Measurements from ENCODE around the gene C20orf202.

C20orf202 gene

DNA sequence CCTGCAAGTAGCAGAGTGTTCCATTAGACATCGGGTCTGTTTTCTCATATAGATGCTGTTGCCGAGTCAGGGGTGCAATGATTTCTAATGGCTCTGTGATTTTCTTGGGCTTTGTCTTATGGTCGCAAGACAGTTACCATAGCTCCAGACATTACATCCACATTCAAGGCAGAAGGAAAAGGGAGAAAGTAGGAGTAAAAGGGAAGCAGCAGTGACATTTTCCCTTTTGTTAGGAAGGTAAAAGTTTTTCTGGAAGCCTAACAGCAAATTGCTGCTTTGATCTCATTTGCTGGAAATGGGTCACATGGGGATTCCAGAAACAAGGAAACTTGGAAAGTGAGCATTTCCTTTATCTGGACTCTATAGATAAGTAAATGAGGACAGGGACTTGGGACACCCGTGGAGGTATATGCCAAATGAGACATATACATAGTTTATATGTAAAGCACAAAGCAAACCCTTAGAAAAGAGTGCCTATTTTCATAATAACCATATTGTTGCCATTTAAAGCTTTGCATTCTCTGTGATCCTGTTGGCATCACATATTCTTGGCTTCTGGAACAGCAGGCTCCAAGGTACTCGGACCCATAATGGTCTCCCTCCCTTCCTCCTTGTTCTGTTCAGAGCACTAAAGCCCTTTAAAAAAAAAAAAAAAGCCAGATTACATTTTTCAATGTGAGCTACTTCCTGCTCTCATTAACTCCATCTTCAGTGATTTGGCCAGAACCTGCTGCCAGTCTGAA lies at the start of gene C20orf202:
Gene C20orf202, plus strand, starts transcription at position 693 of the 743 bp plus-strand sequence. CDS start 132 bp downstream, outside the sequence.
- no peak for DNase-seq (ENCODE audit: low read depth in 1 of 2, low spot score in 1 of 2)

DNA sequence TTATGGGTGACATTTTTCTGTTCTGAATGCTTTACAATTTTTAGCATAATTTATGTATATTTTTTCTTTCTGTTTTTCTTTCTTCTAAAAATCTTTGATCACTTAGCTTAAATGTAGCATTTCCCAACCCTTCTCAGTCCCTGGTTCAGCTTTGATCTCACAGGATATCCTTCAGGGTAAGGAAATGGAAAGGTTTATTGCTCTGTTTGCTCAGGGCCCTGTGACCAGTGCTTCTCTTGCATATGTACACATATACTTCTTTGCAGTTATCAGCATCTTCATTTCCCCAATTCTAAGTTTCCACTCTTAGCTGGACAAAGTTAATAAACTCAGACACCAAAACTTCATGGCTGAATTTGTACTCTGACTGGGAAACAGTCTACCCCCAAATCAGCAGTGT lies 49.0 kb upstream of the C20orf202 start:
- DNase-seq (ENCODE audit: low read depth in 1 of 2, low spot score in 1 of 2): no peak

DNA sequence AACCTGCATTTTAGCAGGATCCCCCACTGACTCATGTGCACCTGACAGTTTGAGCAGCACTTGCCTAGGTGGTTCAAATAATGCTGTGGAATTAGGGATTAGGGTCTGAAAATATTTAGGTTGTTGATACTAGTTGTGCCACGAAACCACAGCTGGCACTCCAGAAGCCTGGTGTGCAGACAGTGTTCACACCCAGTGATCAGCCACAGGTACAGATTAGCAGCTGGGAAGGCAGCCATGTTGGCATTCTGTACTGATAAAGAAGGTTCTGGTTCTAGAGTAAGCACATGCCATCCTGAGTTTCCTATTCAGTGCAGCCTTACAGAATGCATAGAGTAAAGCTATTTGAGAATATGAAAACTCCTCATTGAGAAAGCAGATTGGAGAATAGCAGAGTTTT lies 48.6 kb upstream of the C20orf202 start:
- no peak for DNase-seq (ENCODE audit: low read depth in 1 of 2, low spot score in 1 of 2)

DNA sequence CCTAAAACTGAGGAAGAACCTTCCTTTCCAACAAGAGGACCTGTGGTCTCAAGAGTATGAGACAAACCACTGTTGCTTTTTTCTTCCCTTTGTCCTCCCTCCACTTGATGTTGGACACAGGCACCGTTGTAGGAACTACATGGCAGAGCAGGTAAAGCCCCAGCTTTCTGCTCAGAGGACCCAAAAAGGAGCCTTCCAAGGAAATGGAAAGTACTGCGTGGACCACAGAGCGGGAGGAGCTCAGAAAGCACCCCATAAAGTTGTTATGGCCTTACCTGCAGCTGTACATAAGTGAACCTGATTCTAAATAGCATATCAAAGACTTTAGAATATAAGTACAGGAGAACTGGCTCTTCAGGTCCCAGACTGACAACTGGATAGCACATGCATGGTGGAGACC lies 47.9 kb upstream of the C20orf202 start:
- DNase-seq (ENCODE audit: low read depth in 1 of 2, low spot score in 1 of 2): no peak

DNA sequence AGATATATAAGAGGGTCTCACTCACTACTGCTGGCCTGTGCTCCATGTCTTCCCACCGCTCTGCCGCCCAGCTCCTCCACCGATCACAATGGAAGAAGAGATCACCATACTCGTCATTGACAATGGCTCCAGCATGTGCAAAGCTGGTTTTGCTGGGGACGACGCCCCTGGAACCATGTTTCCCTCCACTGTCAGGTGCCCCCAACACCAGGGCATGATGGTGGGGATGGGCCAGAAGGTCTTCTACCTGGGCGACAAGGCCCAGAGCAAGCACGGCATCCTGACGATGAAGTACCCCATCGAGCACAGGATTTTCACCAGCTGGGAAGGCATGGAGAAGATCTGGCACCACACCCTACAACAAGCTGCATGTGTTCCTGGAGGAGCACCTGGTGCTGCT lies 42.8 kb upstream of the C20orf202 start:
- DNase-seq (ENCODE audit: low read depth in 1 of 2, low spot score in 1 of 2): no peak

DNA sequence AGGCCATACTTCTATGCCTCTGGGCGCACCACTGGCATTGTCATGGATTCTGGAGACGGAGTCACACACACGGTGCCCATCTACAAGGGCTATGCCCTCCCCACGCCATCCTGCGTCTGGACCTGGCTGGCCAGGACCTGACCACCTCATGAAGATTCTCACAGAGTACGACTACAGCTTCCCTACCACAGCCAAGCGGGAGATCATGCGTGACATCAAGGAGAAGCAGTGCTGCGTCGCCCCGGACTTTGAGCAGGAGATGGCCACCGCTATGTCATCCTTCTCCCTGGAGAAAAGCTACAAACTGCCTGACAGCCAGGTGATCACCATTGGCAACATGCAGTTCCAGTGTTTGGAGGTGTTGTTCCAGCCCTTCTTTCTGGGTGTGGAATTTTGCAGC lies 42.3 kb upstream of the C20orf202 start:
- DNase-seq (ENCODE audit: low read depth in 1 of 2, low spot score in 1 of 2): no peak

DNA sequence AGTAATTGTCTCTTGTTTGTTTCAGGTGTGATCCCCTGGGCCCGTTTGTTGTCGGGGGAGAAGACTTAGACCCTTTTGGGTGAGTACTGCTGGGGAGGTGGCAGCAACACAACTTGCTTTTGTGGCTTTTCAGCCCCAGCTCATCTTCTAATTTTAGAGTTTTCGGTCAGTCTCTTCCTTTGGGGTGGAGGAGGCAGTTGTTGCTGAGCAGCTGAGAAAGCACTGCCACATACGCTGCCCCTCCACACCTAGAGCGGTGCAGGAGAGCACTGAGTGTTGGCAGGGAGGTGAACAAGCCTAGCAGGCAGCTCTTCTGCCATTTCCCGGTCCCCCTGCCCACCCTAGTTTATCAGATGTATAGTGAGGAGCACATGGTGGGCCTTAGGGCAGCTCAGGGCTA lies 40.1 kb upstream of the C20orf202 start:
- DNase-seq (ENCODE audit: low read depth in 1 of 2, low spot score in 1 of 2): no peak

DNA sequence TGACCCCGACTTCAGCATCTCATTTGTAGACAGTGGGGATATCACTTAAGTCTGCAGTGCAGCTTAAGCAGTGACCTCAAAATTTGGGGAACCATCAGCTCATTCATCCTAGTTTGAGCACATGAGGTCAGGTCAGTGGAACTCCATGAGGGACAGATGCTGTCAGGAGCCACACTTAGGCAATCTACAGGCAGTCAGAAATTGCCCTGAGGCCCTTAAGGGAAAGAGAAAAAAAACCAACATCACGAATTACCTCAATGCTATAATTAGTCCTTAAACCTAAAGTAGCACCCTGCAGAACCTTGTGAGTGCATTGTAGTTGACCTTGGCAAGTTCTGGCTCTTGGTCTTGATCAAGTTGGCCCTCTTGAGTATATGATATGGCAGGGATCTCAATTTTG lies 39.6 kb upstream of the C20orf202 start:
- no peak for DNase-seq (ENCODE audit: low read depth in 1 of 2, low spot score in 1 of 2)

DNA sequence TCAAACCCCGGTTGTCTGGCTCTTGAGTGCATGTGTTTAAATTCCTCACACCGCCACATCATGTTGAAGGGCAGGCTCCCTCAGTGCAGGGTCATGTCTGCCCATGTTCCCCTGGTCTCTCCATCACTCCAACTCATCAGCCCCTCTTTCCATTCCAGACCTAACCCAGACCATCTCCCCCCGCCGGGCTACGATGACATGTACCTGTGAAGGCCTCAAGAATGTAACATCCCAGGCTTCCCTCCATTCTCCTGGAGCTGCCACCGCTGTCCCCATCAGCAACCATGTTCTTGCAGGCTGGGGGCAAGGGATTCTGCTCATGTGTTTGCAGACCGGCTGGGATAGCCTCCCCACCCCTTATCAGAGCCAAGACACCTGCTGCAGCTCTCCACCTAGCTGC lies 38.4 kb upstream of the C20orf202 start:
- DNase-seq (ENCODE audit: low read depth in 1 of 2, low spot score in 1 of 2): no peak

DNA sequence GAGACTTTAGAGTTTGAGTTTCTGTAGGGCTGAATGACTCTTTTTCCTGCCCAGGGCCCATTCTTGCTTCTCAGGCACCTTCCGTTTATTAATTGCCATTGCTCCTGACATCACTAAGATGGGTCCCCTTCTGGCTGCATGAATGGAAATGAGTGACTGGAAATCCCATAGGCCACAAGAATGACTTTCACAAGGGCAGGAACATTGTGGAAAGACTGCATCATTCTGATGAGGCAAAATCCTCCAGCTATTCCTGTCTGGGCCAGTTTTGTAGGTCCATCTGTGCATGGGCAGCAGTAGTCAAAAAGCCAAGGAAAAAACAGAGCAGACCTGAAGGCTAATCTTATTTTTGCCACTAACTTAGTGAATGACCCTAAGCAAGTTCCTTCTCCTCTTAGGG lies 37.7 kb upstream of the C20orf202 start:
- no peak for DNase-seq (ENCODE audit: low read depth in 1 of 2, low spot score in 1 of 2)

DNA sequence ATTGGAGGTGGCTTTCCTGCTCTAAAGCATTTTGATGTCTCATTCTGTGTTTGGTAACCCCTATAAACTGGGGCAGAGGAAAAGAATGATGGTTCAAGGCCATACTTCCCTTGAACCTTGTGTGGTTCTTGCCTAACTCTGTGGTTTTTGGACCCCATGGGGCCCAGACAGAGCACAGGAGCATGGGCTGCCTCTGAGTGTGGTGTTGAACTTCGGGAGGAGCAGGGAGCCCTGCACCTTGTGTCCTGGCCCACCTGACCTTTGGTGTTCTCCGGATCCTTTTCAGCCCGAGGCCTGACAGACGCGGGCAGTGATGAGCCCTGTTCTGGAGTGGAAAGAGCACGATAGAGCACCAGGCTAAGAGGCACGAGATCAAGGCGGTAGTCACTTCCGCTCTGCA lies 37.3 kb upstream of the C20orf202 start:
- no peak for DNase-seq (ENCODE audit: low read depth in 1 of 2, low spot score in 1 of 2)

DNA sequence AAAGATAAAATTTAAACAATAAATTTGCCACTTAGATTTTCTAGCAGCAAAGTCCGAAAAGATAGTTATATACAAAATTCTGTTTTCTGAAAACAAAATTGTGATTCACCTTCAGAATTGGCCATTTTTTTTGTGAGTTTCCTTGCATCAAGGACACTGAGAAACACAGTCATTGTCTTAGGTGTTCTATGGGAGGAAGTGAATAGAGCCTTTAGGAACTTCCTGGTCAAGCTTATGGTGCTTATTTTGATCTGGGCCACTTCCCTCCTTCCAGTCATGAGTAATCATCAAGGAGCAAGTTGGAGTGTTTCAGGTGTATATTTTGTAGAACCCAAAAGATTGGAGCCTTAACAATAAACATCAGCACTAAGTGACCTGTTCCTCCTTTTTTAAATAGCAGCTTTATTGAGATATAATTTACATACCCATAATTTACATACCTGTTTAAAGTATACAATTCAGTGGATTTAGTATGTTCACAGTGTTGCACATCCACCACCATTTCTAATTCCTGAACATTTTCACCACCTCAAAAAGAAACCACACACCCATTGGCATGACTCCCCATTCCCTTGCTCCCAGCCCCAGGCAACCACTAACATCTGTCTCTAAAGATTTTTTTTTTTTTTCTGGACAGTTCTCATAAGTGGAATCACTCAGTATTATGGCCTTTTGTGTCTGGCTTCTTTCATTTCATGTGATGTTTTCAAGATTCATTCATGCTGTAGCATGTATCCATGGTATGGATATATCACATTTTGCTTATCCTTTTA lies 36.1 kb upstream of the C20orf202 start:
- DNase-seq (ENCODE audit: low read depth in 1 of 2, low spot score in 1 of 2): no peak

DNA sequence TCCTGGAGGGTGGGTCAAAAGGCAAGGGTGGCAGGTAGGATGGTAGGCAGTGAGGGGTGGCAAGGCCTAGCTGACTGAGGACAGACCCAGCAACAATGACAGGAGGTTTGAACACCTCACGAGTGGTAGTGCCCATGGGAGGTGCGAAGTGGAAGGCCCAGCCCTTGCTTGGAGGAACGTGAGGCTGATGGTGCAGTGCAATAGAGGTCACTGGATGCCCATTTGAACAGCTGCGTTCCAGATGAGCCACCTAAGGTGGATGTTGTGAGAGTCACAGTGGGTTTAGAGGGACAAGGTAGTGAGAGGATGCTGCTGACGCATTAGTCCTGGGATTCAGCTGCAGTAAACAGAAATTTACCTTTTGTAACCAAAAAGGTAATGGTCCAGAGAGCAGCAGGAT lies 34.0 kb upstream of the C20orf202 start:
- DNase-seq (ENCODE audit: low read depth in 1 of 2, low spot score in 1 of 2): no peak

DNA sequence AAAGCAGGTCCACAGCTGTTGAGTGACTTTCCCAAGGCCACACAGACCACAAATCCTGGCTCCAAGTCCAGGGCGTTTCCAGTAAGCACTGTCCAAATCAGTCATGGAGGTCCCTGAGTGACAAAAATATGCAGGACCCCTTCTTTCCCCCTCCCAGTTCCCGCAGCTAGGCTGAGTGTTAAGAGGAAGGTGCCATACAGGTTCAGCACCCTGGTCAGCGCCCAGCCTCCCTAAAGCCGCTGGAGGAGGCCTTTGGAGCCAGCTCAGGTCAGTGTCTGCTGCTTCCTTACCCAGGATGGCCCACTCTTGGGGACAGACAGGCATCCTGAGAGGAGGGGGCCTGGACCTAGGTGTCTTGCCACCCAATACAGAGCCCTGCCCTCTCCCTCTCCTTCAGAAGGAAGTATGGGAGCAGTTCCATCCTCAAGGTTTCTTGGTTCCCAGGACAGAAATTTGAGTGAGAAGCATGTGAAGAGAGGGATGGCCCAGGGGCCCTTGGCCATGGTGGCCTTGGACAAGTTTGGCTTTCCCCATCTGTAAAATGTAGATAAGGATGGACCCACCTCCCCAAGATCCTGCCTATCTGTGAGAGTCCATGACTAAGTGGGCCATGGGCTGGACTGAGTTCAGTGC lies 31.7 kb upstream of the C20orf202 start:
- DNase-seq (ENCODE audit: low read depth in 1 of 2, low spot score in 1 of 2): no peak

DNA sequence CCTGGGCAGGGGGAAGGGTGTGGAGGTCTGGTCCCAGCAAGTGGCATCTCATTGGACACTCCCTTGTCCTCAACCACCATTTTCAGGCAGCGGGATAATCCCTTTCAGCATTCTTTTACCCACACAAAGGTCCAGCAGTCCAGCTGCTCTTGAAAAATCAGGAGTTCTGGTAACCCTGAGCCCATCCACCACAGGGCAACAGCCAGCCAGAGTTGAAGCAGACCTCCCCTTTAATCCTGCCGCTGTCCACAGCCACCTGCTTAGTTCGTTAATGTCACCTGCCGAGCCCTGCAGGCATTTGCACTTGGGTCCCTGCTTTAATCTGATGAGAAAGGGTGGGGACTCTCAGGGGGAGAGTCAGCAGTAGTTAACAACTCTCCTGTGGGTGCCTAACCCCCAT lies 29.6 kb upstream of the C20orf202 start:
- DNase-seq (ENCODE audit: low read depth in 1 of 2, low spot score in 1 of 2): no peak

DNA sequence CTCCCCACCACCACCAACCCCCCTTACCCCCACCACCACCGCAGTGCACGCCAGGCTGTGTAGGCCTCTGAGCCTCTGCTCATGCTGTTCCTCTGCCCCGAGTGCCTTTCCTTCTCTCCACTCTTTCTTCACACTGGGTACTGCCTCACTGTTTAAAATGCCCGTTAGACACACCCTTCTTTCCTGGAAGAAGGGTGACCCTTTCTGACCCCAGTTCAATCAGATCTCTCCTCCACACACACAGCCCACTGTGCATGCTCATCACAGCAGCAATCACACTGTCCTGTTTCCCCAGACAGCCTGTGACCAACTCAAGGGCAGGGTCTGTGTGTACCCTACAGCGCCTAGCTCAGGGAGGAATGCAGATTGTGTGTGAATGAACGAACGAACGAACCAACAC lies 28.5 kb upstream of the C20orf202 start:
- DNase-seq (ENCODE audit: low read depth in 1 of 2, low spot score in 1 of 2): no peak

DNA sequence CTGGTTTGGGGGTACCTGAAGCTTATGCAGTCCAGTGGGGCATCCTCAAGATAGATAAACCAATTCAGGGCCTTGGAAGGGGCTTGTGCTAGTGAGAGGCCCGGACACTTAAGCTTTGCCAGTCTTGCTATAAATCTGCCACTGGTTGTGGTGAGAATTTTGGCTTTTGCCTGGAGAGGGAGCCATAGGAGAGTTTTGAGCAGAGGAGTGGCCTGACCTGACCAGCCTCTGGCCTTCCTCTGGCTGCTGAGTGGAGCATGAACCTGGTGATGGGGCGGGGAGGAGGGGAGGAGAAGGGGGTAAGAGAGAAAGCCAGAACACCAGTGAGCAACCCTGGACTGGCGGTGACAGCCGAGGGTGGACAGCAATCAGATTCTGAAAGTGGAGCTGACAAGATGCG lies 25.6 kb upstream of the C20orf202 start:
- no peak for DNase-seq (ENCODE audit: low read depth in 1 of 2, low spot score in 1 of 2)

DNA sequence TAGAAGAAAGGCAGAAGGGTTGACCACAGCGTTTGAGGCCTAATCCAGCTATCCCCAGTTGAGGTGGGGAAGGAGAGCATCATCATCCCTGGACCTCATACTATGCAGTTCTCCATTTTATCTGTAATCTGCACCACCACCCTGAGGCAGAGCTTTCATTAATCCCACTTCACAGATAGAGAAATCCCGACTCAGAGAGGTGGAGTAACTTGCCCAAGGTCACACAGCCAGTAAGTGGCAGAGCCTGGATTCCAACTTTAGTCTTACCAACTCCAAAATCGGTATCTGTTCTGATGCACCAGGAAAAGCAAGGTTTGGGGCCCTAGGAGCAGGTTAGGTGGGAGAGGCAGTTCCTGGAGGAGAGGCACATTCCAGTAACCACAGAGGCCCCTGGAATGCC lies 25.2 kb upstream of the C20orf202 start:
- no peak for DNase-seq (ENCODE audit: low read depth in 1 of 2, low spot score in 1 of 2)

DNA sequence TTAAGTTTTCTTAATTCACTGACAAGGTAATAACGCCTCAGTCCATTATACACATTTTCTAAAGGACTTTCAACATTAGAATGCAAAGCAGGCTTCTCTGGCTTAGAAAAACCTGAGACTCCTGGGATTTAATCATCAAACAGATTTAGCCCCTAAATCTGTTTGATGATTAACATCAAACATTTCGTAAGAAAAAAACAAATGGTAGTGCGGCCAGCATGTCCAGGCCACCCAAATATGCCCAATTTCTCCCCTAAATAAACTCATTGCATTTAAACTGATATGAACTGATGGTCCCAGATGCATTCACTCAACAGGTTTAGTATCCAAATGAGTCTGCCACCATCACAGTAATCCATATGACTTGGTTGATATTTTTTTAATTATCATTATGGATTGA lies 24.6 kb upstream of the C20orf202 start:
- no peak for DNase-seq (ENCODE audit: low read depth in 1 of 2, low spot score in 1 of 2)

DNA sequence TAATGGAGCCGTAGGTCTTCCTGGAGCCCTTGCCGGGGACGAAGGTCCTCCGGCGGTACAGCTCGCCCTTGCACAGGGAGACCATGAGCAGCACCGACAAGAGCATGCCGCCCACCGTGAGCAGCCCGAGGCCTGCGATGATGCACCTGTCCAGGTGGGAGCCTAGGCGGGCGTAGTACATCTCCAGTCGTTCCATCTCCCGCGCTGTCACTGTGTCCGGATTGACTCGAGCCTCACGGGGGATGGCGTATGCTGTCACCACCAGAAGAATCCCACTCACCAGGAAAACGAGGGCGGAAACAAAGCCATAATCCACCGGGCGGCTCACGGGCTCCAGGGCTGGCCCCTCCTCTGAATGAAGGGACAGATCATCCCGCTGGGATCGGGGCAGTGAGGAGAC lies 22.3 kb upstream of the C20orf202 start:
- no peak for DNase-seq (ENCODE audit: low read depth in 1 of 2, low spot score in 1 of 2)

DNA sequence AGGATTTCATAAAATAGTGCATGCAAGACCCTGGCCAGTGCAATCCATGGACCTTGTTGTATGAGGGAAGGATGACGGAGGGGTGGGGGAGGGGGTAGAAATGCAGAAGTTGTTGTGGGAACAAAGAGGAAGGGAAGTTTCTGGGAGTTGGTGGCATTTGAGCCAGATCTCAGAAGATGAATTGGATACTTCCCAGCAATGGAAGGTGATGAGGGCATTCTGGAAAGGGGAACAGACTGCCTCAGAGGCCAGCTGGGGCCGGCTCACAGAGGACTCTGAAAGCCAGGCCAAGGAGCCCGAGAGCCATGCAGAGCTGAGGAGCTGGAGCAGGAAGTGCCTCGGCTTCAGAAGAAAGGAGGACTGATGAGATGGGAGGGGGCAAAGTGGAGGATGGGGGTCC lies 21.1 kb upstream of the C20orf202 start:
- DNase-seq (ENCODE audit: low read depth in 1 of 2, low spot score in 1 of 2): no peak

DNA sequence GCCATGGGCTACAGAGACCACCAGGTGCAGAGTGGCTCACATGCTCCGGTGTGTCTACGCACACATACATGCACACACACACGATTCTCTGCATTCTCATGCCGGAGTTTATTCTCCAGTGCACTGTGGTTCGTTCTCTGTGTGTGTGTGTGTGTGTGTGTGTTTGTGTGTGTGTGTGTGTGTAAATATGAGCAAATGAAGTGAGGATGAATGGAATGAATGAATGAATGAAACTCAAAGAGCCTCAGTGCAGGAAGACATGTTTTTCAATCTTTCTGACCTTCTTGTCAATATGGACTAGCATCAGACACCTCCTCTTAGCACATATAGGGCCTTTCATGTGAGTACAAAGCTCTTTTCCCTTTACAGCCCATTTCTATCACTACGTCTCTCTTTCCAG lies 20.1 kb upstream of the C20orf202 start:
- no peak for DNase-seq (ENCODE audit: low read depth in 1 of 2, low spot score in 1 of 2)
